Activated naive CD4-positive, alpha-beta T cell treated with anti-CD3 and anti-CD28 coated beads, Interleukin-2, amount 10 ng/mL, durations not matched to agents 7 days and 5 days (primary cell): ENCODE measurements around the gene CANT1.

Source experiments
- CTCF ChIA-PET: fragments of 350-600 bp; sonication (Branson Sonifier 250); formaldehyde crosslinking; loops from one replicate; lab custom pipeline; 2021; ENCODE audit warnings: antibody characterized with exemption; lab: Charles Lee
- DNase-seq: peaks from one replicate; pipeline ENCODE4 v3.0.0-alpha.2; 2020
- H3K27ac Mint-ChIP-seq: one replicate; pipeline ENCODE4 v1.8.0; 2021; ENCODE audit warnings: mild to moderate bottlenecking, moderate library complexity, mixed read lengths
- H3K27me3 Mint-ChIP-seq: one replicate; pipeline ENCODE4 v1.8.0; 2021; ENCODE audit warnings: mild to moderate bottlenecking, mixed read lengths
- H3K36me3 Mint-ChIP-seq: one replicate; pipeline ENCODE4 v1.8.0; 2021; ENCODE audit warnings: mixed read lengths
- H3K4me1 Mint-ChIP-seq: one replicate; pipeline ENCODE4 v1.8.0; 2021; ENCODE audit warnings: mixed read lengths
- H3K4me3 Mint-ChIP-seq: one replicate; pipeline ENCODE4 v1.8.0; 2021; ENCODE audit warnings: mild to moderate bottlenecking, moderate library complexity, mixed read lengths
- H3K9me3 Mint-ChIP-seq: one replicate; pipeline ENCODE4 v1.8.0; 2021; ENCODE audit warnings: mixed read lengths

CANT1 gene

DNA sequence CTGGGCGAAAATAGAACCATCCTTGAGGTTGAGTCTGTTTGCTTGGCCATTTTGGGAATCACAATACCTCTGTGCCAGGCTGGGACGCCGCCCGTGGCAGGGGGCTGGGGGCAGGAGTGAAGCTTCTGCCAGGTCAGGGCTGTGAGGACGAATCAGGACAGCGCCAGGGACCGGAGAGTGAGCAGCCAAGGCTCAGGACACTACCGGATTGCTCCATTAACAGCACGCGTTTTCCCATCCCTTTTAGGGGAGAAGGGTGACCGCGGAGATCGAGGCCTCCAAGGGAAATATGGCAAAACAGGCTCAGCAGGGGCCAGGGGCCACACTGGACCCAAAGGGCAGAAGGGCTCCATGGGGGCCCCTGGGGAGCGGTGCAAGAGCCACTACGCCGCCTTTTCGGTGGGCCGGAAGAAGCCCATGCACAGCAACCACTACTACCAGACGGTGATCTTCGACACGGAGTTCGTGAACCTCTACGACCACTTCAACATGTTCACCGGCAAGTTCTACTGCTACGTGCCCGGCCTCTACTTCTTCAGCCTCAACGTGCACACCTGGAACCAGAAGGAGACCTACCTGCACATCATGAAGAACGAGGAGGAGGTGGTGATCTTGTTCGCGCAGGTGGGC lies 37.8 kb upstream of the CANT1 start:
- Mint-ChIP-seq H3K36me3 (no peaks in the 10 kb centered on the region), H3K27me3 (peaks cover 22% of the 10 kb centered on the region), H3K4me3 (no peak overlapping the region), H3K4me1 (no peaks in the 10 kb centered on the region), H3K27ac (no peak overlapping the region), H3K9me3 (peaks cover 7% of the 10 kb centered on the region)
- no peak for DNase-seq
- CTCF ChIA-PET = interaction anchor here (0.9 kb wide), 1 partner anchor 38 kb away, joined by 3 read pairs; no protein-coding TSS in a partner anchor

DNA sequence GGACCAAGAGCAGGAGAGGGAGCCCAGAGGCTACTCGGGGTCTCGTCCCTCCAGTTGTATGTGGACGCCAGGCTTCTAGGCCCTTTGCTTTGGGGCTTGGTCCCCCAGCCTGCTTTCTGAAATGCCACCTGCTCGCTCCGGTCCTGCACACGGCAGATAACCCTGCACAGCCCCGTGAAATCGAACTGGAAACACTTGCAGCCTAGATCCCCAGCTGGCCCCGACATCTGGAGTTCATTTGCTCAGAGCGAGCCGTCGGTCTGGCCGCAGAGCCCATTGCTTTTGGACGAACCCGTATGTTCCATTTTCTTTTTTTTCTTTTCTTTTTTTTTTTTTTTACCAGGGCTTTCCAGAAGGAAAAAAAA lies 37.3 kb upstream of the CANT1 start:
- no peaks in the 10 kb centered on the region for H3K36me3 Mint-ChIP-seq
- H3K27me3 Mint-ChIP-seq = peaks cover 22% of the 10 kb centered on the region
- no peak for DNase-seq
- no peak overlapping the region for H3K27ac Mint-ChIP-seq
- no peak overlapping the region for H3K4me3 Mint-ChIP-seq
- H3K4me1 Mint-ChIP-seq = no peaks in the 10 kb centered on the region
- H3K9me3 Mint-ChIP-seq = peaks cover 7% of the 10 kb centered on the region
- CTCF ChIA-PET = no interaction called here

DNA sequence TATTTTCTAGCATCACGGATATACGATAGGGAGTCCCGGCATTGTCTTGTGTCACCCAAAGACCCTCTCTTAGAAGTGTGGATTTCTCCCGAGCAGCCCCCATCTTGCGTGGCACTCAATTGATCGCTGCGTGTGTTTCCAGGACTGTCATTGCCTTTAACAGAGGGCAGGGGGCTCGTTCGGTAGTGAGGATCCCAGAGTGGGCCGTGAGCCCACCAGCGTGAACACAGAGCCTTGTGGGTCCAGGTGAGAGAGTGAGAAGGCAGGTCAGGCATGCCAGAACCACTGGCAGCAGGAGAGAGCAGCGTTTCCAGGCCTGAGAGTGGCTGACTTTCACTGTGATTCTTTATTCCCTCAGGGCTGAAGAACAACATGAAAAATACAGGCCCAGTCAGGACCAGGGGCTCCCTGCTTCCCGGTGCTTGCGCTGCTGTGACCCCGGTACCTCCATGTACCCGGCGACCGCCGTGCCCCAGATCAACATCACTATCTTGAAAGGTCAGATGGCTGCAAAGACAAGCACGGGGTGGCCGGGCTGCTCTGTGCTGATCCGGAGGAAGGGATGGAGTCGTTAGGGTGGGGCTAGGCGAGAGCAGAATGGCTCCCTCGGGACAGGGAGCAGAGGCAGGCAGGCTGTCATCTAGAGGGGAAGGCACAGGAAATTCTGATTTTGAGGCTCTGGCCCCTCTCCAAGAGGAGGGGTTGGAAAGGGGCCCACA lies 36.8 kb upstream of the CANT1 start:
- H3K4me3 Mint-ChIP-seq = no peak overlapping the region
- no peaks in the 10 kb centered on the region for H3K4me1 Mint-ChIP-seq
- CTCF ChIA-PET = interaction anchor here (0.8 to 3.2 kb wide), 14 partner anchors 8 to 738 kb away, joined by 3 to 28 read pairs (median 5); partner anchors contain the start of gene ENGASE
- DNase-seq = no peak
- H3K36me3 Mint-ChIP-seq = no peaks in the 10 kb centered on the region
- H3K9me3 Mint-ChIP-seq = peaks cover 7% of the 10 kb centered on the region
- peaks cover 22% of the 10 kb centered on the region for H3K27me3 Mint-ChIP-seq
- H3K27ac Mint-ChIP-seq = no peak overlapping the region

DNA sequence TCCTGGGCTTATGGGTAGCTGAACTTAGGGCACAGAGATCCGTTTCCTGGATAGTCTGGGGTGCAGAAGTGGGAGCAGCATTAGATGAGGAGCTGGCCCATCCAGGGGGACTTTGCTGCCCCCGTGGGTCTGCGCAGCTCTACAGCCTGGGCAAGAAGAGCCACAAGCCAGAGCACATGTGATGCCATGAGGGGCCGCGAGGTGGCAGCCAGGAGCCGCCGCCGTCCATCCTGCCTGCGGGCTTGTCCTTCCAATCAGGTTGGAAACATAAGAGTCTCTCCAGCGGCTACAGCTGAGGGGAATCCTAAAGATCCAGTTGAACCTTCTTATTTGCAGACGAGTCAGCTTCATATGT lies 36.3 kb upstream of the CANT1 start:
- no peaks in the 10 kb centered on the region for H3K36me3 Mint-ChIP-seq
- peak; percentile 74 for DNase-seq
- peaks cover 7% of the 10 kb centered on the region for H3K9me3 Mint-ChIP-seq
- CTCF ChIA-PET = interaction anchor here (0.7 to 3.2 kb wide), 18 partner anchors 8 to 737 kb away, joined by 3 to 28 read pairs (median 4); partner anchors contain the start of gene ENGASE
- H3K27ac Mint-ChIP-seq = no peak overlapping the region
- H3K27me3 Mint-ChIP-seq = peaks cover 22% of the 10 kb centered on the region
- H3K4me3 Mint-ChIP-seq = no peak overlapping the region
- H3K4me1 Mint-ChIP-seq = no peaks in the 10 kb centered on the region

DNA sequence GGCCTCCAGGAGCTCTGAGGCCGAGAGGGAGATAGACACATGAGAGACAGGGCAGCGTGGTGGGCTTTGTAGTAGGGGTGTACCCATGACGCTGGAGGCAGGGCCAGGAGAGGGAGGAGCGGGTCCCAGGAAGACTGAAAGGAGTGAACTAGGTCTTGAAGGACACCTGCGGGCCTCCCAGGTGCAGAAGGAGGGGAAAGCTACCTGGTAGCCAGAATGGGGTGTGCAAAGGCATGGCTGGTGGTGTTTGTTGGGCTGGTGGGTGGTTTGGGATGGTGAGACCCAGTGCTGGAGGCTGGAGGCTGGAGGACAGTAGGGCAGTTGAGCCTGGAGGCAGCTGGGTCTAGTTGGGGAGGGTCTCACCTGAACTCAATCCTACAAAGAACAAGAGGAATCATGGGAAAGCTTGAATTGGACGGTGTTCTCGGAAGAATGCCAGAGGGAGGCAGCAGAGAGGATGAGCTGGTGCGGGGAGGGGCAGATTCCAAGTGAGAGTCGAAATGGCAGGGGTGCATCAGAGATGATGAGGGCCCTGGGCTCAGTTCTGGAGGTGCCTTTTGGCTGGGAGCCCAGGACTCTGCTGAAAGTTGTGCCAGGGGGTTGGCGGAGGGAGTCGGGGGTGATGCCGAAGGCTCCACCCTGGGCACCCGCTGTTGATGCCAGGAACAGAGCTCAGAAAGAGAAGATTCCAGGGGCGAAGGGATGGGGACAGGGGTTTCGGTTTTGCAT lies 35.6 kb upstream of the CANT1 start:
- Mint-ChIP-seq H3K4me3 (no peak overlapping the region), H3K27me3 (peaks cover 22% of the 10 kb centered on the region), H3K9me3 (peaks cover 7% of the 10 kb centered on the region), H3K27ac (no peak overlapping the region), H3K36me3 (no peaks in the 10 kb centered on the region), H3K4me1 (no peaks in the 10 kb centered on the region)
- DNase-seq = no peak
- CTCF ChIA-PET = interaction anchor here (0.7 to 3.2 kb wide), 21 partner anchors 9 to 736 kb away, joined by 3 to 28 read pairs (median 4); partner anchors contain the start of gene ENGASE

DNA sequence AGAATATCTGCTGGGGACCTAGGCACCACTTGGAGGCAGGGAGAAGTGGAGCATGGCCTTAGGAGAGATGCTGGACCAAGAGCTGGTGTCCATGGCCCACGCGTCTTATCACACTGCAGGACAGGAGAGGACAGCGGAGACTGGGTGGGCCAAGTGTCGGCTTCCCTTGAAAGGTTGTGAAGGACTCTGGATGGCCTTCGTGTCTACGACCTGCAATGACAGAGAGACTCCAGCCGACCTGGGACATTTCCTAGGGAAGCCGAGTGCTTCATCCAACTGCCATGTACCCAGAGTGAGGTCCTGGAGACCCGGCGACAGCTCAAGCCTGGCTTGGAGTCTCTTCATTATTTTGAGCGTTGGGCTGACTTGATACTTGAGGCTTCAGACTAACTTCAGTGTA lies 34.9 kb upstream of the CANT1 start:
- no peaks in the 10 kb centered on the region for H3K36me3 Mint-ChIP-seq

DNA sequence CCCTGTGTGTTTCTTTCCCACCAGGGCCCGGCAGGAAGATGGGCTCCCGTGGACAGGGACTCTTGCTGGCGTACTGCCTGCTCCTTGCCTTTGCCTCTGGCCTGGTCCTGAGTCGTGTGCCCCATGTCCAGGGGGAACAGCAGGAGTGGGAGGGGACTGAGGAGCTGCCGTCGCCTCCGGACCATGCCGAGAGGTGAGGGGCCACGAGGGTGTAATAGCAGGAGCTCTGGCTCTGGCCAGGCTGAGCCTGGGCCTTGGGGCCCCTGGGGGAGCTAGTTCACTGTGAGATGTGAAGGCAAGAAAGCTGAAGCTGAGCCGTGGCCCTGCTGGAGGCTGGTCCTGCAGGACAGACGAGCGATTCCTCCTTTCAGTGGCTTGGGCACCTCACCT lies 34.4 kb upstream of the CANT1 start:
- no peak overlapping the region for H3K27ac Mint-ChIP-seq
- H3K4me1 Mint-ChIP-seq = no peaks in the 10 kb centered on the region
- peaks cover 7% of the 10 kb centered on the region for H3K9me3 Mint-ChIP-seq
- no peak for DNase-seq
- H3K36me3 Mint-ChIP-seq = no peaks in the 10 kb centered on the region
- H3K27me3 Mint-ChIP-seq = peaks cover 22% of the 10 kb centered on the region
- no peak overlapping the region for H3K4me3 Mint-ChIP-seq
- CTCF ChIA-PET = interaction anchor here (0.9 to 3.2 kb wide), 7 partner anchors 10 to 349 kb away, joined by 3 to 28 read pairs (median 5); no protein-coding TSS in a partner anchor

More for the DNA sequence above, 34.9 kb upstream of the CANT1 start:
- no peaks in the 10 kb centered on the region for H3K4me1 Mint-ChIP-seq
- peaks cover 7% of the 10 kb centered on the region for H3K9me3 Mint-ChIP-seq
- H3K4me3 Mint-ChIP-seq = no peak overlapping the region
- H3K27me3 Mint-ChIP-seq = peaks cover 22% of the 10 kb centered on the region
- no peak for DNase-seq
- no peak overlapping the region for H3K27ac Mint-ChIP-seq
- CTCF ChIA-PET = interaction anchor here (0.9 to 3.2 kb wide), 8 partner anchors 11 to 348 kb away, joined by 3 to 28 read pairs (median 4); no protein-coding TSS in a partner anchor

DNA sequence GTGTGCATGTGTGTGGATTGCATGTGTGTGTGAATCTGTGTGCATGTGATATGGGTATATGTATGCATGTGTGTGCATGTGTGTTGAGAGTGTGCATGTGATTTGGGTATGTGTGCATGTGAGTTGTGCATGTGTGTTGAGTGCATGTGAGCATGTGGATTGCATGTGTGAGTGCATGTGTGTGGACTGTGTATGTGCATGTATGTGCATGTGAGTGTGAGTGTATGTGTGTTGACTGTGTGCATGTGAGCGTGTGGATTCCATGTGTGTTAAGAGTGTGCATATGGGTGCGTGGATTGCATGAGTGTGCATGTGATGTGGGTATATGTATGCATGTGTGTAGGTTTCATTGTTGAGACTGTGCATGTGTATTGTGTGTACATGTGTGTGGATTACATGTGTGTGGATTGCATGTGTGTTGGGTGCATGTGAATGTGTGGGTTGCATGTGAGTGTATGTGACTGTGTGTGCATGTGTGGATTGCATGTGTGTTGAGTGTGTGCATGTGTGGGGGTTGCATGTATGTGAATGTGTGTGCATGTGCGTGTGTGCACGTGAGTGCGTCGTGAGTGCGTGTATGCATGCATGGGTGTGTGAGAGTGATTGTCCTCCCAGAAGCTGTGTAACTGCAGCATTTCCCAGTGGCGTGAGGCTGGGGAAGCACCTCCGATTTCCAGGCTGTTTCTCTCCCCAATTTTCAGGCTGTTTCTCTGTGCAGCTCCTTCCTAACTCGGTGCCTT lies 33.8 kb upstream of the CANT1 start:
- peaks cover 22% of the 10 kb centered on the region for H3K27me3 Mint-ChIP-seq
- H3K4me3 Mint-ChIP-seq = no peak overlapping the region
- H3K9me3 Mint-ChIP-seq = peaks cover 7% of the 10 kb centered on the region
- no peaks in the 10 kb centered on the region for H3K36me3 Mint-ChIP-seq
- CTCF ChIA-PET = interaction anchor here (0.9 to 3.2 kb wide), 6 partner anchors 10 to 349 kb away, joined by 3 to 28 read pairs (median 10); no protein-coding TSS in a partner anchor
- H3K4me1 Mint-ChIP-seq = no peaks in the 10 kb centered on the region
- no peak overlapping the region for H3K27ac Mint-ChIP-seq
- DNase-seq = no peak

DNA sequence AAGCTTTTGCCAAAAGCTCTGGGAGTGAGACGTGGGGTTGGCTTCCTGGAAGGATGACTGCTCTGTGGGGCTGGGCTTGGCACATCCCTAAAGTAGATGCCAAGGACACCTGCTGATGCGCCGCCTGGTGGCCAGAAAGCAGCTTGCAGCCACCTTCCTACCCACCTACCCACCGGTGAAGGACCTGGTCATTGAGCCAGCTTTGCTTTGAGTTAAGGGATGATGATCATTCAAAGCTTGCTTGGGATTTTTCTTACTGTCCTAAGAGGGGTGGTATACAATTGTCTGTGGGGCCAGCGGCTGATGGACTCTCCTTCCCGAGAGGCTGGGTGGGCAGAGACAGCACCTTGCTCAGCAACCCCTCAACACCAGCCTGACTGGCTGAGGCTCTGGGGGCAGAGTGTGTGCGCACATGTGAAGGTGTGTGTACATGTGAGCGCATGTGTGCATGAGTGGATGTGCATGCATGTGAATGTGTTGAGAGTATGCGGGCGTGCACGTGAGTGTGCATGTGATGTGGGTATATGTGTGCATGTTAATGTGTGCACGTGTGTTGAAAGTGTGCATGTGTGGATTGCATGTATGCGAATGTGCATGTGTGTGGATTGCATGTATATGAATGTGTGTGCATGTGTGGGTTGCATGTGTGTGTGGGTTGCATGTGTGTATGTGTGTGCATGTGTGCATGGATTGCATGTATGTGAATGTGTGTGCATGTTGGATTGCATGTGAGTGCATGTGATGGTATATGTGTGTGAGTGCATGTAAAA lies 33.0 kb upstream of the CANT1 start:
- Mint-ChIP-seq H3K9me3 (peaks cover 7% of the 10 kb centered on the region), H3K27ac (no peak overlapping the region), H3K27me3 (peaks cover 22% of the 10 kb centered on the region), H3K4me3 (no peak overlapping the region), H3K36me3 (no peaks in the 10 kb centered on the region), H3K4me1 (no peaks in the 10 kb centered on the region)
- DNase-seq = peak; percentile 81
- CTCF ChIA-PET = interaction anchor here (0.6 to 1.7 kb wide), 12 partner anchors 9 to 90 kb away, joined by 3 to 7 read pairs (median 4); partner anchors contain the start of gene LGALS3BP

DNA sequence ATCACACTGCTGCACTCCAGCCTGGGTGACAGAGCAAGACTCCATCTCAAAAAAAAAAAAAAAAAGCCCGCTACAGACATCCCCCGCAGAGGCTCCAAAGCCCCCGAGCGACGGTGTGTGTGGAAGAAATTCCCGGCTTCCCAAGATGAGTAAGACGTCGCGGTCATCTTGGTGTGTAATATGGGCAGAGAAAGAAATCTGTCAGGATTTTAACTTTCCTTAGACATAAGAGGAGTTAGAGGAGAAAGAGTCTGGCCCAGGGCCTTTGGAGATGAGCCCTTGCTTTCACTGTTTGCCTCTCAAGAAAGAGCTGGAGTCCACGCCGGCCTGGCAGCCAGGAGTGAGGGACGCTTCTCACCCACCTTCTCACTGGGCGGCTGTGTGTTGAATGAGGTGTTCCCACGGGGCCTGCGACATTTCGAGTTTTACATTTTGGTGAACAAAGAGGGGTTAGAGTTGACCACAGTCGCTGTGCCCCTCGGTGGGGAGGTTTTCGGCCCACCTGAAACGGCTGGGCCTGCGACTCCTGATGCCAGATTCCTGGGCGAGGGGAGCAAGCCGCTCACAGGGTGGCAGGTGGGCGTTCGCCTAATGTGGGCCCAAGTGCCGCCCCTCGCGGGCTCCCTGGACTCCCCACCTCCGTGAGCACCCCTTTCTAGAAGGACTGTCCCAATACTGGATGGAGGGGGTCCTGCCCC lies 32.3 kb upstream of the CANT1 start:
- H3K9me3 Mint-ChIP-seq = peaks cover 7% of the 10 kb centered on the region

DNA sequence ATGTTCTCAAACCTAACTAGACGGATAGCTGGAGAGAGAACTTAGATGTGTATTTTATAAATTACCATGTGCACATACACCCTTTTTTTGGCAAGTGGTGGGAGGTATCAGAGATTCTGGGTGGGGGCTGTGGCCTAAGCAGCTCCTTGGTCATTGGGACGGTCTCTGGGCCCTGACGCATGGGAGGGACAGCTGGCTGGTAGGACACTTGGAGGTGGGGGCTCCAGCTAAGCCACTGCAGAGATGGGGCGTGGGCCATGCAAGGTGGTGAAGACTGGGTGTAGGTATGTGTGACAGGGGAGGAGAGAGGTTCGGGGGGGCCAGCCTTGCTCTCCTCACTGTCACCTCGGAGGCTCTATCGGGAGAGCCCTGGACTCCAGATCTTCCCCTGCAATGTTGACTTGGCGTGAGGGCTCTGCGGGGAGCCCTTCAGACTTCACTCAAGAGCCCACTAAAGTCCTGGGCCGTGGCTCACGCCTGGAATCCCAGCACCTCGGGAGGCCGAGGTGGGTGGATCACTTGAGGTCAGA lies 31.5 kb upstream of the CANT1 start:
- Mint-ChIP-seq H3K27me3 (peaks cover 17% of the 10 kb centered on the region), H3K27ac (no peak overlapping the region), H3K4me3 (no peak overlapping the region), H3K9me3 (peaks cover 7% of the 10 kb centered on the region), H3K36me3 (no peaks in the 10 kb centered on the region), H3K4me1 (no peaks in the 10 kb centered on the region)
- DNase-seq = no peak
- CTCF ChIA-PET = interaction anchor here (0.6 to 1.7 kb wide), 5 partner anchors 16 to 353 kb away, joined by 3 to 7 read pairs (median 4); no protein-coding TSS in a partner anchor

More for the DNA sequence above, 32.3 kb upstream of the CANT1 start:
- no peaks in the 10 kb centered on the region for H3K36me3 Mint-ChIP-seq
- DNase-seq = no peak
- CTCF ChIA-PET = interaction anchor here (0.6 to 1.7 kb wide), 13 partner anchors 8 to 352 kb away, joined by 3 to 7 read pairs (median 4); partner anchors contain the start of gene LGALS3BP
- no peak overlapping the region for H3K27ac Mint-ChIP-seq
- H3K4me1 Mint-ChIP-seq = no peaks in the 10 kb centered on the region
- H3K4me3 Mint-ChIP-seq = no peak overlapping the region
- peaks cover 22% of the 10 kb centered on the region for H3K27me3 Mint-ChIP-seq

DNA sequence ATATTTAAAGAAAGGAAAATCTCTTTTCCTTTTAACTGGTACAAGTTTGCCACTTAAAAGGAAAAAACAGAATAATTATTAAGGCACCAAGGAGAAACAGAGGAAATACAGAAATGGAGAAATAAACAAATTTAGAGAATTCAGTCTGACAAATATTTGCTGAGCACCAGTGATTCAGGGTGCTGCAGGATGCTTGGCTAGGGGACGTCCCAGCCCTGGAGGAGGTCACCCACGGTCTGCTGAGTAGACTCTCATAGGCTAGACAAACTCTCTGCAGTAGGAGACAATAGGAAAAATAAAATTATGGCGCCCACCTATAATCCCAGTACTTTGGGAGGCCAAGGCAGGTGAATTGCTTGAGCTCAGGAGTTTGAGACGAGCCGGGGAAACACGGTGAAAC lies 30.3 kb upstream of the CANT1 start:
- no peak for DNase-seq
- Mint-ChIP-seq H3K4me3 (no peak overlapping the region), H3K4me1 (no peaks in the 10 kb centered on the region), H3K36me3 (no peaks in the 10 kb centered on the region), H3K9me3 (peaks cover 7% of the 10 kb centered on the region), H3K27ac (no peak overlapping the region), H3K27me3 (peaks cover 16% of the 10 kb centered on the region)
- CTCF ChIA-PET = no interaction called here
